Measurements from ENCODE around the gene ACSM6. TPM values are rescaled to one million over a fixed set of nuclear protein-coding genes. Genes with fewer than 3 reads are reported as not detected.
A peak's percentile ranks its signal among the peaks of the same experiment; 100 is the strongest.

The ACSM6 gene
- total RNA-seq, 1 donor from 2014 or later = not detected

DNA sequence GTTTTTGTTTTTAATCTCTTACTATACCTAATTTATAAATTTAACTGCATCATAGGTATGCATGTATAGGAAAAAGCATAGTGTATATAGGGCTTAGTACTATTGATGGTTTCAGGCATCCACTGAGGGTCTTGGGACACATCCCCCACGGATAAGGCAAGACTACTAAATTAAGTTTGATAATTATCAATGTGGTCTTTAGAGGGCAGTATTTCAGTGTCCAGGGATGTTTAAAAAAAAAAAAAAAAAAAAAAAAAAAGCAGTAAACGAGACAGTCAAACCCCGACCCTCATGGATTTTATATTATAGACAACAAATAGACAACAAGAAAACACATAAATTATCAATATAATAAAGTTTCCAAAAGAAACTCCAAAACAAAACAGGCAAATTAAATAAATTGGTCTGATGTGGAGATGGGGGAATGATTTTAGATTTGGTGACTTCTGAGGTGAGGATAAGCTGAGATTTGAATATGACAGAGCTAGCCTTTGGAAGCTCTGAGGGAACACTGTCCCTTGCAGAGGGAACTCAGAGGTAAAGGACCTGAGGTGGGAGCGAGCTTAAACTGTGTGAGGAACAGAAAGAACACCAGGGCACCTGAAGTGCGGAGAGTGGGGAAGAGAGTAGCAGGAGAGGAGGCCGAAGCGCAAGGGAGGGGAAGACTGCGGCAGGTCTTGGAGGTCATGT, 14.8 kb downstream of the ACSM6 start:
- no peak for DNase-seq (ENCODE audit: low read depth)
- Histone ChIP-seq H3K27me3 (ENCODE audit: control insufficient read depth, insufficient read depth, low read length) (no peaks in the 10 kb centered on the region), H3K4me3 (ENCODE audit: low read depth, low read length) (no peak overlapping the region), H3K36me3 (ENCODE audit: control insufficient read depth, insufficient read depth, low read length) (peaks cover 1% of the 10 kb centered on the region)
- TF ChIP-seq, protein P1, sequence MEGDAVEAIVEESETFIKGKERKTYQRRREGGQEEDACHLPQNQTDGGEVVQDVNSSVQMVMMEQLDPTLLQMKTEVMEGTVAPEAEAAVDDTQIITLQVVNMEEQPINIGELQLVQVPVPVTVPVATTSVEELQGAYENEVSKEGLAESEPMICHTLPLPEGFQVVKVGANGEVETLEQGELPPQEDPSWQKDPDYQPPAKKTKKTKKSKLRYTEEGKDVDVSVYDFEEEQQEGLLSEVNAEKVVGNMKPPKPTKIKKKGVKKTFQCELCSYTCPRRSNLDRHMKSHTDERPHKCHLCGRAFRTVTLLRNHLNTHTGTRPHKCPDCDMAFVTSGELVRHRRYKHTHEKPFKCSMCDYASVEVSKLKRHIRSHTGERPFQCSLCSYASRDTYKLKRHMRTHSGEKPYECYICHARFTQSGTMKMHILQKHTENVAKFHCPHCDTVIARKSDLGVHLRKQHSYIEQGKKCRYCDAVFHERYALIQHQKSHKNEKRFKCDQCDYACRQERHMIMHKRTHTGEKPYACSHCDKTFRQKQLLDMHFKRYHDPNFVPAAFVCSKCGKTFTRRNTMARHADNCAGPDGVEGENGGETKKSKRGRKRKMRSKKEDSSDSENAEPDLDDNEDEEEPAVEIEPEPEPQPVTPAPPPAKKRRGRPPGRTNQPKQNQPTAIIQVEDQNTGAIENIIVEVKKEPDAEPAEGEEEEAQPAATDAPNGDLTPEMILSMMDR (IDR thresholded peaks at IDR 0.05; ENCODE audit: insufficient read depth, low read length, poor library complexity, severe bottlenecking) = peak; percentile 27

DNA sequence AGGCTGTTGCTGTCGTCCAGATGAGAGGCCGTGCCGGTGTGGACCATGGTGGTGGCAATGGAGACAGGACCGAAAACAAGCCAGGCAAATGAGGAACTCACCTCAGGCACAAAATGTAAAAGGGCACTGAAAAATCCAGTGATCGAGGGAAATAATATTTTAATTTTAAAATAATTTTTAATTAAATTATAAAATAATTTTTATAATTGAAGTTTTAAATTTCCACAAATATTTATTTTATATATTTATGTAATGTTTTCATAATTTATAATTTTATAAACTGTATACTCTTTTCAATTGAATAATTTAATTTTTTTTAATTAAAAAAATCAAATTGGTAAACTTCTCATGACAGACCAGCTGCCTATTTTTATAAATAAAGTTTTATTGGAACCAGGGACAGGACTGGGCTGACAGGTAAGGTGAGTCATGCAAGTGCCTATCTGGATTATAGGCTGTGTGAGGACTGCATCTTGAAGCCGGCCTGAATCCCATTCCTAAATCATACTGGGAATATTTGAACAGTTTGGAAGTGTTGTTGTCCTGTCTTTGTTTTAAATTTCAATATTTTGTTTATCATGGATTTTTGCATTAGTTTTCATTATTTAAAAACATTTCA, 15.6 kb downstream of the ACSM6 start:
- TF ChIP-seq, protein P1 (IDR thresholded peaks at IDR 0.05; ENCODE audit: insufficient read depth, low read length, poor library complexity, severe bottlenecking) = no peak
- Histone ChIP-seq H3K27me3 (ENCODE audit: control insufficient read depth, insufficient read depth, low read length) (no peaks in the 10 kb centered on the region), H3K4me3 (ENCODE audit: low read depth, low read length) (no peak overlapping the region), H3K36me3 (ENCODE audit: control insufficient read depth, insufficient read depth, low read length) (peaks cover 1% of the 10 kb centered on the region)
- no peak for DNase-seq (ENCODE audit: low read depth)

DNA sequence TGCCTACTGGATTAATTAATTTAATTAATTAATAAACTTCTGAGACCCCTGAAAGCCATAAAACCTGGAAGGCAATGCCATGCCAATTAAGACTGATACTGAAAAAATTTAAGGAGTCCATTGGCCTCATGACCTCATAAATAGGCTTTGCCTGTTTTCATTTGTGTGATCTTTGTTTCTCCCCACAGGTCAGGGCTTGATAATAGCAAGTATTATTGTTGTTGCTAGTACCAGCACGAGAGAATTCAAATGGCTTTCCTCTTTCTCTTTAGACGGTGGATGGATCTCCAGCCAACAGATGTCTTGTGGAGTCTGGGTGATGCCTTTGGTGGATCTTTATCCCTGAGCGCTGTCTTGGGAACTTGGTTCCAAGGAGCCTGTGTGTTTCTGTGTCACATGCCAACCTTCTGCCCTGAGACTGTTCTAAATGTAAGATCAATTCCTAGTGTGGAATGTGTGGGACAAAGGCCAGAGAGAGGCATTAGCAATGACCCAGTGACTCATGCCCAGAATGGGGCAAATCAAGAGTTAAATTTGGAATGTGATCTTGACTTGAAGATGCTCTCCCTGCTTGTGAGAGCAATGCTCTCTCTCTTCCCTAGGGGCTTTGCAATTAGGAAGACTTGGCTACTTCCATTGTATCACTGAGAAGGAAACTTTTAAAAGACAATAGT, 17.7 kb downstream of the ACSM6 start:
- TF ChIP-seq, protein P1 (IDR thresholded peaks at IDR 0.05; ENCODE audit: insufficient read depth, low read length, poor library complexity, severe bottlenecking) = no peak
- Histone ChIP-seq H3K4me3 (ENCODE audit: low read depth, low read length) (no peak overlapping the region), H3K36me3 (ENCODE audit: control insufficient read depth, insufficient read depth, low read length) (peaks cover 1% of the 10 kb centered on the region), H3K27me3 (ENCODE audit: control insufficient read depth, insufficient read depth, low read length) (no peaks in the 10 kb centered on the region)
- no peak for DNase-seq (ENCODE audit: low read depth)

DNA sequence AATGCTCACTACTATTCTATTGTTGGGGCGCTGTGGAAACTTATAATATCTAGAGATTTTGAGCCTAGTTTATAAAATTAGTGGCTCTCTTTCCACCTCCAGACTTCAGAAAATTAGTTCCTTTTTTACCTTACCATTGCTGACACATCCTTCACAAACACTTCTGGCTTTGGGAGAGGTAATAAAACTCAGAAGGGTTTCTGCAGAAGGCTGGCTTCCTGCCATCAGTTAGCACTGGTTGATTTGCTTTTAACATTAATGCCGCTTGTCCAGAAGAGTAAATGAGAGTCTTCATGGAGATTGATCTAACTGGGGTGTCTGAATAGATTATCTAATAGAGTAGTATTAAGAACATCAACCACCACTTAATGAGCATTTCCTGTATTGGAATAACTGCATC, 20.3 kb downstream of the ACSM6 start:
- Histone ChIP-seq H3K27me3 (ENCODE audit: control insufficient read depth, insufficient read depth, low read length) (no peaks in the 10 kb centered on the region), H3K36me3 (ENCODE audit: control insufficient read depth, insufficient read depth, low read length) (no peaks in the 10 kb centered on the region), H3K4me3 (ENCODE audit: low read depth, low read length) (no peak overlapping the region)
- TF ChIP-seq, protein P1 (IDR thresholded peaks at IDR 0.05; ENCODE audit: insufficient read depth, low read length, poor library complexity, severe bottlenecking) = no peak
- DNase-seq (ENCODE audit: low read depth) = no peak

DNA sequence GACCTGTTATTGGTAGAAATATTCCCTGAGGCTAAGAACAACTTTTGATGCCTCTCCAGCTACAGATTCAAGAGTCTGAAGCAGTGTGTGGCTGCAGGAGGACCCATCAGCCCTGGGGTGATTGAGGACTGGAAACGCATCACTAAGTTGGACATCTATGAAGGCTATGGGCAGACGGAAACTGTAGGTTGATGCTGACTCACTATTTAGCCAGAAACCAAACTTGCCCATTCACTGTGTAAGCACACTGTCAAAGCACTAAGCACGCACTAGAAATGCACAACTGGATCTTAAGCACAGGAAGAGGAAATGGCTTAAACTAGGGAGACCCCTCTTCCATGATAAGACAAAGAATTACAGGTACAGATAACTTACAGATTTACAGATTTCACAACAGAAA, 20.8 kb downstream of the ACSM6 start:
- H3K4me3 ChIP-seq (ENCODE audit: low read depth, low read length) = no peak overlapping the region
- TF ChIP-seq, protein P1 (IDR thresholded peaks at IDR 0.05; ENCODE audit: insufficient read depth, low read length, poor library complexity, severe bottlenecking) = no peak
- no peaks in the 10 kb centered on the region for H3K27me3 ChIP-seq (ENCODE audit: control insufficient read depth, insufficient read depth, low read length)
- DNase-seq (ENCODE audit: low read depth) = peak; percentile 56
- no peaks in the 10 kb centered on the region for H3K36me3 ChIP-seq (ENCODE audit: control insufficient read depth, insufficient read depth, low read length)

Data from kidney epithelial cell (primary cell).